ENCODE results near the gene RGMB.

DNA sequence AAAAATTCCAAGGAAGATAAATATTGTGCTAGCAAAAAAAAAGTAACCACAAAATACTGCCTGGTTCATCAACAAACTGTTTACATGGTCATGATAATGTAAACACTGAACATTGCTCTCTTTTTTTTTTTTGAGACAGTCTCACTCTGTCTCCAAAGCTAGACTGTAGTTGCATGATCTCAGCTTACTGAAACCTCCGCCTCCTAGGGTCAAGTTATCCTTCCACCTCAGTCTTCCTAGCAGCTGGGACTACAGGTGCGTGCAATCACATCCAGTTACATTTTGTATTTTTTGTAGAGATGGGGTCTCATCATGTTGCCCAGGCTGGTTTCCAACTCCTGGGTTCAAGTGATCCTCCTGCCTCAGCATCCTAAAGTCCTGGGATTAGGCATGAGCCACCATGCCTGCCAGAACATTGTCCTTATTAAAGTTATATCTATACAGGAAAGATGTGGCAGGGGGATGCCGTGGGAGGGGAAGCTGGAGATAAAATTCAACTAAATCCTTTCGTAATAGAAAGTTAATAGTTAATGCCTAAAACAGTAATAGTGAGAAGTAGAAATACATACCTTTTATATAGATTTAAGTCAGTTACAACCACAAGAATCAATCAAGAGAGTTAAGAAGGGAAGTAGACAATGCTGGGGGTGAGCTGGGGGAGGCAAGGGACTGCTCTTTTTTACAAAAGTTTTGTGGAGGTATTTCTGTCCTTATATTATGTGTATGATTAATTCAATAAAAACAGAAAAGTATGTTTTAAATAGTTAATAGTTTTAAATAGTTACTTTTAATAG is 52.3 kb downstream of the RGMB start:
- TF ChIP-seq, protein P1, sequence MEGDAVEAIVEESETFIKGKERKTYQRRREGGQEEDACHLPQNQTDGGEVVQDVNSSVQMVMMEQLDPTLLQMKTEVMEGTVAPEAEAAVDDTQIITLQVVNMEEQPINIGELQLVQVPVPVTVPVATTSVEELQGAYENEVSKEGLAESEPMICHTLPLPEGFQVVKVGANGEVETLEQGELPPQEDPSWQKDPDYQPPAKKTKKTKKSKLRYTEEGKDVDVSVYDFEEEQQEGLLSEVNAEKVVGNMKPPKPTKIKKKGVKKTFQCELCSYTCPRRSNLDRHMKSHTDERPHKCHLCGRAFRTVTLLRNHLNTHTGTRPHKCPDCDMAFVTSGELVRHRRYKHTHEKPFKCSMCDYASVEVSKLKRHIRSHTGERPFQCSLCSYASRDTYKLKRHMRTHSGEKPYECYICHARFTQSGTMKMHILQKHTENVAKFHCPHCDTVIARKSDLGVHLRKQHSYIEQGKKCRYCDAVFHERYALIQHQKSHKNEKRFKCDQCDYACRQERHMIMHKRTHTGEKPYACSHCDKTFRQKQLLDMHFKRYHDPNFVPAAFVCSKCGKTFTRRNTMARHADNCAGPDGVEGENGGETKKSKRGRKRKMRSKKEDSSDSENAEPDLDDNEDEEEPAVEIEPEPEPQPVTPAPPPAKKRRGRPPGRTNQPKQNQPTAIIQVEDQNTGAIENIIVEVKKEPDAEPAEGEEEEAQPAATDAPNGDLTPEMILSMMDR (IDR thresholded peaks at IDR 0.05), result no peak
- TF ChIP-seq POLR2A (IDR thresholded peaks at IDR 0.05), result no peak
